Natural killer cell (primary cell): ENCODE measurements around the gene ASIC2. TPM values are rescaled to one million over a fixed set of nuclear protein-coding genes. Genes with fewer than 3 reads are reported as not detected.

Source experiments
- ATAC-seq, 3 donors: fragments of 150-1000 bp in 2 of 3; fragments of 200-7000 bp in 1 of 3; cut with Tn5 transposase; 1 replicate in 1 of 3; 2 replicates in 2 of 3; pipeline ENCODE4 v1.10.0; 2021; ENCODE audit warnings: mild to moderate bottlenecking in 2 of 3, moderate library complexity in 2 of 3
- DNase-seq, 2 donors: peaks; one replicate each; pipeline versions ENCODE4 v3.0.0 to v3.0.0-alpha.2; 2013 to 2021; ENCODE audit warnings: mixed read lengths in 1 of 2
- H3K27ac ChIP-seq: one replicate; pipeline ENCODE4 v1.5.1; 2013; ENCODE audit warnings: mild to moderate bottlenecking, low read length
- H3K27me3 ChIP-seq: one replicate; pipeline ENCODE4 v1.6.1; 2013; ENCODE audit warnings: low read length; ENCODE audit not compliant: control insufficient read depth, insufficient read depth
- H3K36me3 ChIP-seq: one replicate; pipeline ENCODE4 v1.6.1; 2013; ENCODE audit warnings: low read length; ENCODE audit not compliant: control insufficient read depth, insufficient read depth
- H3K4me1 ChIP-seq: one replicate; pipeline ENCODE4 v1.6.1; 2013; ENCODE audit warnings: low read length; ENCODE audit not compliant: control insufficient read depth, insufficient read depth
- H3K4me3 ChIP-seq: one replicate; pipeline ENCODE4 v1.5.1; 2013; ENCODE audit warnings: low read length
- H3K9me3 ChIP-seq: one replicate; pipeline ENCODE4 v1.6.1; 2013; ENCODE audit warnings: low read length; ENCODE audit not compliant: control insufficient read depth, insufficient read depth
- H3K27ac Mint-ChIP-seq, 2 donors: one replicate each; pipeline ENCODE4 v1.8.0; 2022; ENCODE audit warnings: mild to moderate bottlenecking in 2 of 2, mixed read lengths in 2 of 2, moderate library complexity in 1 of 2
- H3K27me3 Mint-ChIP-seq, 2 donors: one replicate each; pipeline ENCODE4 v1.8.0; 2022; ENCODE audit warnings: low read depth in 2 of 2, mixed read lengths in 2 of 2
- H3K36me3 Mint-ChIP-seq: one replicate; pipeline ENCODE4 v1.8.0; 2022; ENCODE audit warnings: mixed read lengths
- H3K4me1 Mint-ChIP-seq, 2 donors: one replicate each; pipeline ENCODE4 v1.8.0; 2022; ENCODE audit warnings: mixed read lengths in 2 of 2
- H3K4me3 Mint-ChIP-seq: one replicate; pipeline ENCODE4 v1.8.0; 2022; ENCODE audit warnings: mild to moderate bottlenecking, moderate library complexity, mixed read lengths
- H3K9me3 Mint-ChIP-seq, 2 donors: one replicate each; pipeline ENCODE4 v1.8.0; 2022; ENCODE audit warnings: mixed read lengths in 2 of 2
- CTCF ChIP-seq: fragments of 200-600 bp; IDR thresholded peaks from one replicate; pipeline ENCODE4 v1.8.0; 2022; ENCODE audit warnings: antibody characterized with exemption
- WGBS: methylation state at CpG from one replicate; pipeline ENCODE4 v1.1.7; 2013; ENCODE audit warnings: missing lambda C conversion rate; ENCODE audit not compliant: insufficient coverage; 5-methylcytosine and 5-hydroxymethylcytosine counted together
- intact Hi-C: fragments of 100-400 bp; cut with micrococcal nuclease; formaldehyde crosslinking; loops from one replicate; pipeline ENCODE4 v1.14.2; 2022
- total RNA-seq, 4 donors: library from RNA; stranded (reverse); fragments of 120-200 nt in 1 of 4; gene quantifications; one replicate each; pipeline versions ENCODE4 v1.2.3 to v1.2.4, GENCODE V29; 2013 to 2022

Gene ASIC2
- total RNA-seq, 3 donors from 2014 or later (not counting 1 experiment from before 2014, with no cell fraction given), result not detected

GRCh38 chr17:33163533-33164168, 129.4 kb downstream of the ASIC2 start:
- H3K27me3 Mint-ChIP-seq, result peaks cover 27 to 28% of the 10 kb centered on the region in 2 donors
- DNase-seq (no peak), ATAC-seq (no peak)
- Histone ChIP-seq H3K36me3 (no peaks in the 10 kb centered on the region), H3K4me3 (no peak overlapping the region), H3K9me3 (no peaks in the 10 kb centered on the region), H3K27me3 (no peaks in the 10 kb centered on the region), H3K27ac (no peak overlapping the region), H3K4me1 (no peaks in the 10 kb centered on the region)
- intact Hi-C loops, result no loop called here
- no peaks in the 10 kb centered on the region for H3K4me1 Mint-ChIP-seq
- TF ChIP-seq CTCF, result no peak
- no peaks in the 10 kb centered on the region for H3K36me3 Mint-ChIP-seq
- H3K27ac Mint-ChIP-seq, result no peak overlapping the region
- no peaks in the 10 kb centered on the region for H3K9me3 Mint-ChIP-seq
- no peak overlapping the region for H3K4me3 Mint-ChIP-seq
- WGBS, result 91% methylated on average over 7 of the region's 10 CpGs

GRCh38 chr17:33154869-33155455, 138.1 kb downstream of the ASIC2 start:
- no peaks in the 10 kb centered on the region for H3K4me1 Mint-ChIP-seq
- intact Hi-C loops, result no loop called here
- H3K4me3 ChIP-seq, result no peak overlapping the region
- DNase-seq (no peak), ATAC-seq (no peak)
- H3K27me3 ChIP-seq, result no peaks in the 10 kb centered on the region
- H3K9me3 ChIP-seq, result no peaks in the 10 kb centered on the region
- no peak overlapping the region for H3K4me3 Mint-ChIP-seq
- no peak for TF ChIP-seq CTCF
- WGBS, result 75% methylated on average over 19 of the region's 19 CpGs
- H3K27ac Mint-ChIP-seq, result no peak overlapping the region
- H3K9me3 Mint-ChIP-seq, result no peaks in the 10 kb centered on the region
- H3K27ac ChIP-seq, result no peak overlapping the region
- no peaks in the 10 kb centered on the region for H3K36me3 Mint-ChIP-seq
- H3K4me1 ChIP-seq, result no peaks in the 10 kb centered on the region
- H3K36me3 ChIP-seq, result no peaks in the 10 kb centered on the region
- H3K27me3 Mint-ChIP-seq, result peaks cover 5 to 8% of the 10 kb centered on the region in 2 donors

GRCh38 chr17:33152783-33153182, 140.3 kb downstream of the ASIC2 start:
- Histone ChIP-seq H3K27ac (no peak overlapping the region), H3K27me3 (no peaks in the 10 kb centered on the region), H3K9me3 (no peaks in the 10 kb centered on the region), H3K4me3 (no peak overlapping the region), H3K36me3 (no peaks in the 10 kb centered on the region), H3K4me1 (no peaks in the 10 kb centered on the region)
- H3K4me1 Mint-ChIP-seq, result no peaks in the 10 kb centered on the region
- no peaks in the 10 kb centered on the region for H3K9me3 Mint-ChIP-seq
- ATAC-seq, result no peak
- no peak overlapping the region for H3K4me3 Mint-ChIP-seq
- WGBS, result 36% methylated on average over 7 of the region's 7 CpGs
- H3K36me3 Mint-ChIP-seq, result no peaks in the 10 kb centered on the region
- H3K27me3 Mint-ChIP-seq, result peaks cover 0 to 5% of the 10 kb centered on the region in 2 donors
- intact Hi-C loops, result no loop called here
- no peak overlapping the region for H3K27ac Mint-ChIP-seq
- no peak for TF ChIP-seq CTCF
- no peak for DNase-seq

- no peaks in the 10 kb centered on the region for H3K36me3 ChIP-seq
- ATAC-seq (no peak), DNase-seq (no peak)
- no peak overlapping the region for H3K27ac Mint-ChIP-seq
- H3K4me1 ChIP-seq, result no peaks in the 10 kb centered on the region
- no peak overlapping the region for H3K27ac ChIP-seq
- H3K4me3 Mint-ChIP-seq, result no peak overlapping the region
- H3K36me3 Mint-ChIP-seq, result no peaks in the 10 kb centered on the region
- no peaks in the 10 kb centered on the region for H3K4me1 Mint-ChIP-seq
- intact Hi-C loops, result no loop called here
- H3K27me3 ChIP-seq, result no peaks in the 10 kb centered on the region
- H3K27me3 Mint-ChIP-seq, result peaks cover 0 to 5% of the 10 kb centered on the region in 2 donors
- no peaks in the 10 kb centered on the region for H3K9me3 ChIP-seq
- no peak for TF ChIP-seq CTCF
- no peaks in the 10 kb centered on the region for H3K9me3 Mint-ChIP-seq
- WGBS, result 90% methylated on average over 3 of the region's 5 CpGs
- H3K4me3 ChIP-seq, result no peak overlapping the region
Observed at GRCh38 chr17:33151565-33151964, 141.5 kb downstream of the ASIC2 start.
